SK-N-MC (cell line): ENCODE measurements around the gene TRPM5.

Experiments
- DNase-seq: peaks from one replicate; pipeline ENCODE4 v3.0.0-alpha.2; 2011; ENCODE audit warnings: low read depth, low spot score
- H3K27ac ChIP-seq: fragments of 200-600 bp; sonication (generic); 2 replicates; pipeline ENCODE4 v1.5.1; 2016; ENCODE audit warnings: mixed run types
- H3K36me3 ChIP-seq: fragments of 200-600 bp; sonication (generic); 2 replicates; pipeline ENCODE4 v1.6.1; 2017; ENCODE audit warnings: antibody characterized with exemption, low read length, mixed read lengths; ENCODE audit not compliant: insufficient read depth
- H3K4me3 ChIP-seq: fragments of 200-600 bp; sonication (generic); 2 replicates; pipeline ENCODE4 v1.5.1; 2016
- H3K9ac ChIP-seq: fragments of 200-600 bp; sonication (generic); 2 replicates; pipeline ENCODE4 v1.8.0; 2017; ENCODE audit warnings: mixed run types, mixed read lengths; ENCODE audit not compliant: insufficient read length
- H3K9me3 ChIP-seq: fragments of 200-600 bp; sonication (generic); 2 replicates; pipeline ENCODE4 v1.6.1; 2017; ENCODE audit warnings: low read depth, mild to moderate bottlenecking, antibody characterized with exemption, low read length, moderate library complexity, mixed read lengths
- EZH2 ChIP-seq: fragments of 200-600 bp; sonication (generic); IDR thresholded peaks from one replicate; pipeline ENCODE4 v1.6.1; 2017; ENCODE audit warnings: antibody characterized with exemption
- FOXP2 ChIP-seq: optimal IDR thresholded peaks from 2 replicates; pipeline ENCODE3; 2011; ENCODE audit warnings: mild to moderate bottlenecking, moderate library complexity; ENCODE audit not compliant: insufficient read depth; ENCODE audit errors: extremely low read length, control extremely low read depth
- POLR2AphosphoS5 ChIP-seq: IDR thresholded peaks from 2 replicates; pipeline ENCODE4 v1.6.1; 2012; ENCODE audit warnings: mild to moderate bottlenecking, low read depth, low read length, borderline replicate concordance

The TRPM5 gene

DNA sequence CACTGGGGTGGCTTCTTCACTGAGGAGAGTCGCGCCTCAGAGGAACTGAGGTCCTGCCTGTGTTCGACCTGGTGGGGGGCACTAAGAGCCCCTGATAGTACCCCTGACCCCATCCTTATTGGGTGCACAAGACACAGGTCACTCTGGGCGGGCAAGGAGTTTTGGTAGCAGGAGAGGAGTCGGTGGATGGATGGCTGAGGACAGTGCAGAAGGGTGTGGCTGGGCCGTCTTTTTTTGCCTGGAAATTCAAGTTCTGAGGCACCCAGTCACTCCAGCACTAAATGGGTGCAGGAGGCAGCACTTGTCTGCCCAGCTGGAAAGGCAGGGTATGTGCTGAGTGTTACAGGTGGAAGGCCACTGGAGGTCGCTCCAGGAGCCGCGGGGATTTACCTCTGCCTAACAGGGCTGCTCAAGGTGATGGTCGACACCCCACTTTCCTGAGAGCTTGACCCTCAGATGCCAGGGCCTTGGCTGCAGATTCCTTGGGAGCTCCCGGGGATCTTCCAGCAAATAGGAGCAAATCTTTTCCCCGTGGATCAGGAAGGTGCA lies 42.8 kb downstream of the TRPM5 start:
- no peak overlapping the region for H3K27ac ChIP-seq
- peak overlapping the region; percentile 95 for H3K4me3 ChIP-seq
- no peaks in the 10 kb centered on the region; the same call in 1 of the 2 replicates for H3K36me3 ChIP-seq

DNA sequence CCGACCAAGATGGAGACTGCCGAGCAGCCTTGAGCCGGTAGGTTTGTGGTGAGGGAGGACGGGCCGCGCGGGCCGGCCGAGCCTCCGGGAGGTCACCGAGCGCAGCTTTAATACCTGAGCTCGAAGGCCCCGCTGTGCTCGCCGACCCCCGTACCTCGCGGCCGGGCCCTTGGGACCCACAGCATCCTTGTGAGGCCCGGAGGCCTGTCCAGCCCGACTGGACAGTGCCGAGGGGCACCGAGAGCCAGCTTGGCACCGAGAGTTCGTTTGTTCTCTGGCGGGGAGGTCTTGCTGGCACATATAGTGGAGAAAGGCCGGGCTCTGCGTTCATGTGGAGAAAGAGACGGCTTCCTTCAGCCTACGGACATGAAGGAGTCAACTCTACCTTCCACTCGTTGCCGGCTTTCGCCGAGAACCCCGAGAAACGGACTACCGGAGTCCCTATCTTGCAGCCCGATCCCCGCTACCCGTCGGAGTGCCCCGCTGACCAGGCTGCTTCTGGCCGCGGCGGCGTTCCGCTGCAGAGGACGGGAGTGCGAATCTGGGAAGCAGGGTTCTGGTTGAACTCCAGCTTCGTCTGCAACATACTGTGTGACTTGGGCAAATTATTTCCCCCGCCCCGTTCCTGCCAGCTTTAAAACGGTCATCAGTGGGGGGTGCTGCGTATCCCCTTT lies 43.4 kb downstream of the TRPM5 start:
- no peak for TF ChIP-seq EZH2
- TF ChIP-seq POLR2AphosphoS5, result no peak
- TF ChIP-seq FOXP2, result no peak
- Histone ChIP-seq H3K4me3 (peak overlapping the region; percentile 95), H3K9me3 (no peaks in the 10 kb centered on the region), H3K27ac (peak overlapping the region; percentile 77), H3K36me3 (no peaks in the 10 kb centered on the region; the same call in 1 of the 2 replicates), H3K9ac (peak overlapping the region; percentile 96)
- DNase-seq, result no peak

More for the DNA sequence above, 42.8 kb downstream of the TRPM5 start:
- TF ChIP-seq FOXP2 (no peak), EZH2 (no peak), POLR2AphosphoS5 (no peak)
- Histone ChIP-seq H3K9me3 (no peaks in the 10 kb centered on the region), H3K9ac (peak overlapping the region; percentile 96)
- no peak for DNase-seq

- H3K27ac ChIP-seq, result peak within 1 kb of the TSS; percentile 77
- peak; percentile 99 for DNase-seq
- peak within 1 kb of the TSS; percentile 96 for H3K9ac ChIP-seq
- H3K9me3 ChIP-seq, result no peaks in the 10 kb centered on the region
- peak within 1 kb of the TSS; percentile 95 for H3K4me3 ChIP-seq
- no peaks in the 10 kb centered on the region; the same call in 1 of the 2 replicates for H3K36me3 ChIP-seq
- TF ChIP-seq FOXP2 (peak; percentile 83), POLR2AphosphoS5 (peak; percentile 92), EZH2 (no peak)
Measured at GRCh38 chr11:2400069-2400761, 44.1 kb downstream of the TRPM5 start, which contains the start of gene TSSC4. Gene TSSC4, plus strand, starts transcription at chr11:2400750. Its CDS starts 1,884 bp downstream, at chr11:2402634.

GRCh38 chr11:2399488-2400068 lies 44.7 kb downstream of the TRPM5 start:
- TF ChIP-seq EZH2 (no peak), FOXP2 (no peak), POLR2AphosphoS5 (no peak)
- Histone ChIP-seq H3K9ac (peak overlapping the region; percentile 96), H3K9me3 (no peaks in the 10 kb centered on the region), H3K4me3 (peak overlapping the region; percentile 91), H3K36me3 (no peaks in the 10 kb centered on the region; the same call in 1 of the 2 replicates), H3K27ac (peak overlapping the region; percentile 77)
- no peak for DNase-seq

DNA sequence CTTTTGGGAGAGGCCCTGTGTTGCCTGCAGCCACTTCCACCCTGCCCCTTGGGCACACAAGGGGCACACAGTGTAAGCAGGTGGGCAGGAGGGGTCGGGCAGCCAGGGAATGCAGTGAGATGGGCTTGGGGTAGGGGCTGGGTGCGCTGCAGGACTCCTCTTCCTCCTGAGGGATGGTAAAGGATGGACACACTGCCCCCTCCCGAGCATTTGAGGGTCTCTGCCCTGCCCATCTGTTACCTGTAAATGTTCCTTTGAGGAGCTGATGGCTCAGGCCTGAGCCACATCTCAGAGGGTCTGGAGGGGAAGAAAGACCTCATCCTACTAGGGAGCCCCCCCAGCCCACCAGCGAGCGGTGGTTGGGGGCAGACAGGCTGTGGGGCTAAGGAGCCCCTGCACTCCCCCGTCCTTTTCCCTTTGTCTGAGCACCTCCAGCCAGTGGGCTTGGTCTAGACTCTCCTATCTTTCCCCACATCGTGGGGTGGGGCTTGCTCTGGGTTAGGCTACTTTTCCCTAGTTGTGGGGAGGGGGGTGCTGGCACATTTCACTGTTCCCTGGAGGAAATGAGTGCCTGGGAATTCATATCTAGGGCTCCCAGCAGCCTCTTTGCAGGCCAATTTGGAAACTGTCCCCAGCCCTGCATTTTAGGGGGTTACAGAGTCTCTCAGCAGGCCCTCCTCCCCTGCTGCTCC lies 45.5 kb downstream of the TRPM5 start:
- Histone ChIP-seq H3K27ac (peak overlapping the region; percentile 77), H3K36me3 (no peaks in the 10 kb centered on the region; the same call in 1 of the 2 replicates), H3K4me3 (peak overlapping the region; percentile 91), H3K9me3 (no peaks in the 10 kb centered on the region), H3K9ac (peak overlapping the region; percentile 96)
- no peak for DNase-seq
- no peak for TF ChIP-seq POLR2AphosphoS5

- H3K36me3 ChIP-seq, result peaks cover 2% of the 10 kb centered on the region; the same call in 1 of the 2 replicates
- no peak overlapping the region for H3K9ac ChIP-seq
- H3K9me3 ChIP-seq, result no peaks in the 10 kb centered on the region
- H3K4me3 ChIP-seq, result no peak overlapping the region
- no peak for DNase-seq
- TF ChIP-seq EZH2, result no peak
- TF ChIP-seq POLR2AphosphoS5, result no peak
- no peak for TF ChIP-seq FOXP2
- no peak overlapping the region for H3K27ac ChIP-seq
Measured at GRCh38 chr11:2397005-2397404, 47.3 kb downstream of the TRPM5 start.

DNA sequence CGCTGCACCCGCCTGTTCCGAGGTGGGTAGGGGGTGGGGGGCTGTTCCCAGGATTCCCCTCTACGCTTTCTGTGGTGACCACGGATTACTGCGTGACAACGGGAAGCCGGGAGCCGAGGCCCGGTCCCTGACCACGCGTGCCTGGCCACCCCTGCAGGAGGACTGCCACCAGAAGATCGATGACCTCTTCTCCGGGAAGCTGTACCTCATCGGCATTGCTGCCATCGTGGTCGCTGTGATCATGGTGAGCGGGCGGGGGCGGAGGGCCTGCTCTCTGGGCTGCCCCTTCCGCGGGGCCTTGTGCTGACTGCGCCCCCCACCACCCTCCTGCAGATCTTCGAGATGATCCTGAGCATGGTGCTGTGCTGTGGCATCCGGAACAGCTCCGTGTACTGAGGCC lies 47.8 kb downstream of the TRPM5 start:
- no peak for DNase-seq
- TF ChIP-seq POLR2AphosphoS5, result no peak
- TF ChIP-seq EZH2, result no peak
- no peak for TF ChIP-seq FOXP2
- Histone ChIP-seq H3K9ac (no peak overlapping the region), H3K27ac (no peak overlapping the region), H3K9me3 (no peaks in the 10 kb centered on the region), H3K36me3 (peaks cover 5% of the 10 kb centered on the region; the same call in 1 of the 2 replicates), H3K4me3 (no peak overlapping the region)
